GM12875 (cell line): ENCODE results near the gene AGMO.

ENCODE experiments used
- H3K4me3 ChIP-seq: one replicate; pipeline ENCODE4 v1.5.1; 2011; ENCODE audit warnings: low read depth, low read length, control low read depth
- CTCF ChIP-seq: IDR thresholded peaks from 2 replicates; pipeline ENCODE4 v1.5.1; 2011; ENCODE audit warnings: low read depth, mild to moderate bottlenecking, control low read depth, inconsistent platforms, low read length, moderate library complexity, borderline replicate concordance; ENCODE audit not compliant: insufficient read depth

AGMO gene

GRCh38 chr7:15236952-15237351 lies 324.9 kb downstream of the AGMO start:
- no peak for TF ChIP-seq CTCF
- H3K4me3 ChIP-seq = no peak overlapping the region

GRCh38 chr7:15234431-15234830 lies 327.4 kb downstream of the AGMO start:
- no peak for TF ChIP-seq CTCF
- H3K4me3 ChIP-seq = no peak overlapping the region

GRCh38 chr7:15228831-15229230 lies 333.0 kb downstream of the AGMO start:
- TF ChIP-seq CTCF = no peak
- H3K4me3 ChIP-seq = no peak overlapping the region

GRCh38 chr7:15225981-15226380 lies 335.8 kb downstream of the AGMO start:
- no peak overlapping the region for H3K4me3 ChIP-seq
- no peak for TF ChIP-seq CTCF

GRCh38 chr7:15219758-15220157 lies 342.1 kb downstream of the AGMO start:
- no peak overlapping the region for H3K4me3 ChIP-seq
- TF ChIP-seq CTCF = no peak

- H3K4me3 ChIP-seq = no peak overlapping the region
- TF ChIP-seq CTCF = no peak
These were observed 343.6 kb downstream of the AGMO start for GRCh38 chr7:15218261-15218660.

GRCh38 chr7:15215616-15216015 lies 346.2 kb downstream of the AGMO start:
- no peak for TF ChIP-seq CTCF
- H3K4me3 ChIP-seq = no peak overlapping the region
